C4-2B (cell line): ENCODE results near the gene VAV3.

Experiments used
- H3K27ac ChIP-seq: fragments of 450-650 bp; 2 replicates; pipeline ENCODE4 v1.5.1; 2017
- CTCF ChIP-seq: fragments of 450-650 bp; conservative IDR thresholded peaks from 2 replicates; pipeline ENCODE4 v1.5.1; 2017; ENCODE audit warnings: mild to moderate bottlenecking
- ZFX ChIP-seq: fragments of 450-650 bp; IDR thresholded peaks from 2 replicates; pipeline ENCODE4 v1.6.1; 2017

Gene VAV3

GRCh38 chr1:107593501-107594209 is 371.3 kb downstream of the VAV3 start:
- H3K27ac ChIP-seq: no peak overlapping the region
- TF ChIP-seq CTCF (no peak), ZFX (no peak)

GRCh38 chr1:107590900-107591622 is 373.9 kb downstream of the VAV3 start:
- TF ChIP-seq ZFX: no peak
- no peak for TF ChIP-seq CTCF
- H3K27ac ChIP-seq: no peak overlapping the region; the same call in 1 of the 2 replicates

- no peak overlapping the region for H3K27ac ChIP-seq
- TF ChIP-seq CTCF (no peak), ZFX (no peak)
These were observed 374.9 kb downstream of the VAV3 start for GRCh38 chr1:107590087-107590486.

GRCh38 chr1:107588321-107588720 is 376.7 kb downstream of the VAV3 start:
- no peak overlapping the region for H3K27ac ChIP-seq
- TF ChIP-seq CTCF (no peak), ZFX (no peak)

- no peak overlapping the region for H3K27ac ChIP-seq
- no peak for TF ChIP-seq CTCF
- TF ChIP-seq ZFX: no peak
These were observed 389.8 kb downstream of the VAV3 start for GRCh38 chr1:107575226-107575625.

- TF ChIP-seq ZFX (no peak), CTCF (no peak)
- H3K27ac ChIP-seq: no peak overlapping the region
These were observed 390.9 kb downstream of the VAV3 start for GRCh38 chr1:107574044-107574443.

- TF ChIP-seq ZFX: no peak
- no peak for TF ChIP-seq CTCF
- H3K27ac ChIP-seq: peak overlapping the region; percentile 23; the same call in 1 of the 2 replicates
These were observed 392.2 kb downstream of the VAV3 start for GRCh38 chr1:107572674-107573211.
